C4-2B (cell line): ENCODE data around the gene DSCAM.

Experiments
- ZFX ChIP-seq: fragments of 450-650 bp; IDR thresholded peaks from 2 replicates; pipeline ENCODE4 v1.6.1; 2017
- TF ChIP-seq, protein P1 (sequence below): fragments of 450-650 bp; conservative IDR thresholded peaks from 2 replicates; pipeline ENCODE4 v1.5.1; 2017; ENCODE audit warnings: mild to moderate bottlenecking

GRCh38 chr21:40829308-40829707 is 17.6 kb downstream of the DSCAM start:
- TF ChIP-seq, protein P1, sequence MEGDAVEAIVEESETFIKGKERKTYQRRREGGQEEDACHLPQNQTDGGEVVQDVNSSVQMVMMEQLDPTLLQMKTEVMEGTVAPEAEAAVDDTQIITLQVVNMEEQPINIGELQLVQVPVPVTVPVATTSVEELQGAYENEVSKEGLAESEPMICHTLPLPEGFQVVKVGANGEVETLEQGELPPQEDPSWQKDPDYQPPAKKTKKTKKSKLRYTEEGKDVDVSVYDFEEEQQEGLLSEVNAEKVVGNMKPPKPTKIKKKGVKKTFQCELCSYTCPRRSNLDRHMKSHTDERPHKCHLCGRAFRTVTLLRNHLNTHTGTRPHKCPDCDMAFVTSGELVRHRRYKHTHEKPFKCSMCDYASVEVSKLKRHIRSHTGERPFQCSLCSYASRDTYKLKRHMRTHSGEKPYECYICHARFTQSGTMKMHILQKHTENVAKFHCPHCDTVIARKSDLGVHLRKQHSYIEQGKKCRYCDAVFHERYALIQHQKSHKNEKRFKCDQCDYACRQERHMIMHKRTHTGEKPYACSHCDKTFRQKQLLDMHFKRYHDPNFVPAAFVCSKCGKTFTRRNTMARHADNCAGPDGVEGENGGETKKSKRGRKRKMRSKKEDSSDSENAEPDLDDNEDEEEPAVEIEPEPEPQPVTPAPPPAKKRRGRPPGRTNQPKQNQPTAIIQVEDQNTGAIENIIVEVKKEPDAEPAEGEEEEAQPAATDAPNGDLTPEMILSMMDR = no peak
- TF ChIP-seq ZFX = no peak
